Stomach (tissue), 4 donors: ENCODE results near the gene ELF1.

Experiments used
- CTCF ChIP-seq, 7 experiments: fragments of 450-650 bp in 4 of 7; fragments of 200-600 bp in 3 of 7; sonication (generic) in 3 of 7; IDR thresholded peaks; one replicate each; pipeline ENCODE4 v1.5.1; 2016 to 2019; ENCODE audit warnings: antibody characterized with exemption in 7 of 7, control low read depth in 2 of 7, mild to moderate bottlenecking in 1 of 7
- EP300 ChIP-seq: sonication (generic); formaldehyde crosslinking; IDR thresholded peaks from one replicate; pipeline ENCODE4 v1.6.1; 2017; ENCODE audit warnings: antibody characterized with exemption
- POLR2A ChIP-seq, 4 donors: fragments of 450-650 bp; IDR thresholded peaks; one replicate each; pipeline ENCODE4 v1.6.1; 2016; ENCODE audit warnings: antibody characterized with exemption in 4 of 4, control low read depth in 2 of 4, mild to moderate bottlenecking in 1 of 4, moderate library complexity in 1 of 4

DNA sequence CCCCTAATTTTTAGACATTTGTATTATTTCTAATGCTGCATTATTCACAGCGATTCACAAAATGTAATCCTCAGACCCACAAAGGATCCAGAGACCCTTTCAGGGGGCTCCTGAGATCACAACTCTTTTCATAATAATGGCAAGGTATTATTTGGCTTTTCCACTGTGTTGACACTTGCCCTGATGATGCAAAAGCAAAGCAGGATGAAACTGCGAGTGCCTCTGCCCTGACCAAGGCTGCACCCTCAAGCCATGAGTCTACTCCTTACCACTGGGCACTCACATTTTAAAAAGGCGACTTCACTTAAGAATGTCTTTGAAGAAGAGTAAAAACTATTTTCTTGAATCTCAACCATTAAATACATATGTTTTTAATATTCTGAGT, 11.4 kb downstream of the ELF1 start:
- TF ChIP-seq CTCF (IDR thresholded peaks at IDR 0.05), result no peak
- no peak for TF ChIP-seq POLR2A (IDR thresholded peaks at IDR 0.05)
- no peak for TF ChIP-seq EP300
